CMK (cell line): ENCODE data around the gene C1orf116.

Experiments
- DNase-seq: peaks from one replicate; pipeline ENCODE4 v3.0.0-alpha.2; 2010; ENCODE audit warnings: low read depth

The C1orf116 gene

GRCh38 chr1:207034998-207035397 lies 2.4 kb upstream of the C1orf116 start:
- DNase-seq, result no peak

DNA sequence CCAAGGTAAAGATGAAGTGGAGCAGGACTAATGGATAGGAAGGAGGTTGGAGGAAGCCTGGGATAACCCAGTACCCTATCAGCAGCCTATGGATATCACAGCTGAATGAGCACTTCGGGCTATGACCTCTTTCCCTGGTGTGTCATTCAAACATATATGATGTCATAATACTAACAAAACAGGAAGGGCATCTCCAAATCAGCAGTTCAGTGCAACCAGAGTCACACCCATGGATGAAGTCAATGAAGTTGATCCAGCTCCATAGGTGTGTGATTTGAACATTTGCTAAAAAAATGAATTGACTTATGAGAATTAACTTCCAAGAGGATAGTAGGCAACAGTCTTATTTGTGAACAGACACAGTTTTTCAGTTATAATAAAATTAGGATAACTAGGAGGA lies 1.7 kb upstream of the C1orf116 start:
- no peak for DNase-seq

GRCh38 chr1:207033302-207033701 lies 746 bp upstream of the C1orf116 start:
- no peak for DNase-seq

DNA sequence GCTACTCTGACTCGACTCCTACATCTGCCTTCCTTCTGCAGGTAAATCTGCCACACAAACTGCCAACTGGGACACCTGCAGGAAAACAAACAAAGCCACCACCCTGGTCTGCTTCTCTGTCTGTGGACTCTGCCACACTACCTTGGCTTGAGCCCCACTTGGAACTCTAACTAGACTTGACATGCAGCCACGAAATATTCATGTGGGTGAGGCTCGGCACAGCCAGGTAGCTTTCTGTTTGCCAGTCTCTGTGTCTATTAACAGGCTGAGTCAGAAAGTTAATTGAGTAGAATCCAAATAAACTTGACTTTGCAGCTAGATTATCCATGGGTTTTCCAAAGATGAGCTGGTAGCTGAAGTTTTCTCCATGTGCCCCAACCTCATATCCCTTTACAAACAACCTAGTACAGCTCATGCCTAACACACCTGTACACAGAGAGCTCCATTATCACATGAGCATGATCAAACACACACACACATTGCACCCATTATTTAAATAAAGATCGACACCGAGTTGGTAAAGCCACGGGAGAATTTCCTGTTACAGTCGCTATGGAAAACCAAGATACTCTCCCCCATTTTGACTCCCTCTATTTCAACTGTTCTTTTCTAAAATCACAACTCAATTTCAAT lies 808 bp downstream of the C1orf116 start:
- DNase-seq, result no peak

GRCh38 chr1:207031016-207031415 lies 1.5 kb downstream of the C1orf116 start:
- DNase-seq, result no peak

DNA sequence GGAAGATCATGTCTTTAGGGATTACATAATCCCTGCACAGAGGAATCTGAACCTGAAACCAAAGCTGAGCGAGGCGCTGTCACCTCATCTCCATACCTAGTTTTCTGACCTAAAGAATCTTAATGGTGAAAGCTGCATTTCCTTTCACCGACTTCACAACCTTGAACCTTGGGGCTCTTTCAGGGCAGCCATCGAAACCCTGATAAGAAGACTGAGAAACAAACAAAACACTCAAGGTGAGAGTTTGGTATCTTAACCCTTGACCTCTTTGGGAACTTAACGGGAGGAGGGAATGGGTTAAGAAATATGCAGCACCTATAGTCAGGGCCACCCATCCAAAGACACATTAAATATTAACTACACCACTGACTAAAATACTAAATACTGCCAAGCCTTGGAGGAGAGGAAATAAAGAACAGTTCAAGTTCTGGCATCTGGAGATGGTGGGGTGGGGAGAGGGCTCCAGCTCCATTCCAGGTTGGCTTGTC lies 2.0 kb downstream of the C1orf116 start:
- no peak for DNase-seq

GRCh38 chr1:207029701-207030521 lies 2.6 kb downstream of the C1orf116 start:
- no peak for DNase-seq

- DNase-seq, result no peak
Observed at GRCh38 chr1:207028884-207029650, 3.5 kb downstream of the C1orf116 start.

DNA sequence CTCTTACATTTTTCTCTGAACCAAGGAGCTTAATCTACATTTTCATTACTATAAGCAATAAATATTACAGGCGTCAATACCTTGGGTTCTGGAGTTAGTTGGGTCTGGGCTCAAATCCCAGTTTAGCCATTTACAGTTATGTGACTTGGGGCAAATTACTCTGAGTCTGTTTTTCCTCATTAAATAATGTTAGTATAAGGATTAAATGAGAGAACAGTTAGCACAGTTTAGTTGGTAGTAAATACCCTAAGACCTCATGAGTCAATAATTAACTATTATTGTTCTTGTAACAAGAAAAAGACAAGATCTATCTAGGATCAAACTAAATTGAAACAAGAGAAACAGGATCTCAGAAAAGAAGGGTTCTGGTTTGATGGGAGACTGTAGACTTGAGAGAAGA lies 4.6 kb downstream of the C1orf116 start:
- DNase-seq, result no peak

DNA sequence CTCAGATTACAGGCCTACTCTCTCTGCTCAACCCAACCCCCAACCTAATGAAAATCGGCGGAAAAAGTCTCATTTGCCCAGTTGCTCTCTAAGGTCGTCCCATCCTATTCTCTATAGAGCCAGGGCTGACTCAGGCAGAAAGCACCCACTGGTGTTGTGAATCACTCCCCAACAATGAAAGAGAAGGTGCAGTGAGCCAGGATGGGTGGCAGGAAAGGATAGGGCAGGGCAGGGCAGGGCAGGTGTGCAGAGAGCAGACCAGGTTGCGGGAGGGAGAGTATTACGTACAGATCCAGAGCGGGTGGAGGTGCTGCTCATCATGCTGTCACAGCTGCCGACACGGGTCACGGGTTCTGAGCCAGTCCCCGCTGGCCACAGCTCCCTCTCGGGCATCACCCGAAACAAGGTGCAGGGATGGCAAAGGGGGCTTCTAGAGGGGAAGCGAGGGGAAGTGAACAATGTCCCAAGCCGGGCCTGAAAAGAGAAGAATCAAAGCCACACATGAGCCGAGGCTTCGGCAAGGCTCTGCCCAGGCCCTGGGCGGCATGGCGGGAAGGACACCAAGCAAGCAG lies 5.3 kb downstream of the C1orf116 start:
- DNase-seq, result no peak

DNA sequence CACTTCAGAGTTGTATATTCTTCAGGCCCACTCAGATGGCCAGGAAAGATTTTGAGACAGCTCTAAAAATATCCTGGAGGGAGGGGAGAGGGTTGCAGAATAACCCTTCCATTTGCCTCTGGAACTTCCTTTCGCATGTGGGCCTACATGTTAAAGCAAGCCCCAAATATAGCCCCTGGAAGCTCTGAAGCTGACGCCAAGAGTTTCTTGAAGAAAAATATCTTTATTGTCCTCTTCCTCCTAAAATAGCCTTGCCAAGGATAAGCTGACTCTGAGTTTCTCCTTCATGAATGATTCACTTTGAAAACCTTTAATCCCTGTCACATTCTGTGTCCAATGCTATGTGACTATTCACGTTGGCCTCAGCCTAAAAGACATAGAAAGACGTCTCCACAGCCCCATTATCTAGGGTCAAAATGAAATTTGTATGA lies 6.4 kb downstream of the C1orf116 start:
- DNase-seq, result no peak

- DNase-seq, result no peak
Observed at GRCh38 chr1:207025146-207025880, 7.2 kb downstream of the C1orf116 start.

DNA sequence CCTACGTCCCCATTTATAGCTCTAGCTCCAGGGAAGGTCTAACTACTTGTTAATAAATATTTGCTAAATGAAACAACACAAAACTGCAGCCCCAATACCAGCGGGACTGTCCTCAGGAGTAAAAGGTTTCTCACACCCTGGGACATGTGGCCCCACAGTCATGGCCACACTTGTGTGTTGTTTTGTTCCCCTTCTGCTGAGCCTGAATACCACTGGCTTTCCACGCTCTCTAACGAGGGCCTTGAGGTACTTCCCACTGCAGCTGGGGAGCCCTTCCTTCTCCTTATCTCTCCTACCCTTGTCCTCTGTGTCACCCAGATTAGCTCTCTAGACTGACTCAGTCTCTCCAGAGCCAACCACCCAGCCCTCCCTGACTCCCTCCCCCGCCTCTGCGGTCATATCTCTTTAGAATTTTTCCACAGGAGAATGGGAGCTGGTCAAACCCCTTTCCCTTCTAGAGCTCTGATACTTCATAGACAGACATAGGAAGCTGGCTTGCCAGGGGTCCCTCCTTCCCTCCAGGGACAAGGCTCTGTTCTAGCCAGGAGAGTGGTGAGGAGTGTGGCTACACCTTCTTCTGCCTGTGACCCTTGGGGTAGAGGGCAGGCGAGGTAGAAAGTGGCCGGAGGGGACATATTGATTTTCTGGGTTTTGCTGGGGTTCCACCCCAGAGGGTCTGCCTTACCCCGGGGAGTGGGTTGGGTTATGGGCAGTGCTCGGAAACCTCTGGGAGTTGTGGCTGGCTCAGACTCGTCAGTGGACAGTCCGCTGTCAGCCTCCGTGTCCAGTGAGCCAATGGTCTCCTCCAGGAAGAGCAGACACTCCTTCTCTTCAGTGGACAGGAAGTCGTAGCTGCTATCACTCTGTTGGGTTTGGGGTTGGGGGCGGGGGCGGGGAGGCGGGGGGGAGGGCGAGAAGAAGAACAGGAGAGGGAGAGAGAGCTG lies 8.1 kb downstream of the C1orf116 start:
- DNase-seq, result peak; percentile 98

- no peak for DNase-seq
Observed at GRCh38 chr1:207022996-207023679, 9.4 kb downstream of the C1orf116 start.

GRCh38 chr1:207021876-207022596 lies 10.5 kb downstream of the C1orf116 start:
- DNase-seq, result no peak

DNA sequence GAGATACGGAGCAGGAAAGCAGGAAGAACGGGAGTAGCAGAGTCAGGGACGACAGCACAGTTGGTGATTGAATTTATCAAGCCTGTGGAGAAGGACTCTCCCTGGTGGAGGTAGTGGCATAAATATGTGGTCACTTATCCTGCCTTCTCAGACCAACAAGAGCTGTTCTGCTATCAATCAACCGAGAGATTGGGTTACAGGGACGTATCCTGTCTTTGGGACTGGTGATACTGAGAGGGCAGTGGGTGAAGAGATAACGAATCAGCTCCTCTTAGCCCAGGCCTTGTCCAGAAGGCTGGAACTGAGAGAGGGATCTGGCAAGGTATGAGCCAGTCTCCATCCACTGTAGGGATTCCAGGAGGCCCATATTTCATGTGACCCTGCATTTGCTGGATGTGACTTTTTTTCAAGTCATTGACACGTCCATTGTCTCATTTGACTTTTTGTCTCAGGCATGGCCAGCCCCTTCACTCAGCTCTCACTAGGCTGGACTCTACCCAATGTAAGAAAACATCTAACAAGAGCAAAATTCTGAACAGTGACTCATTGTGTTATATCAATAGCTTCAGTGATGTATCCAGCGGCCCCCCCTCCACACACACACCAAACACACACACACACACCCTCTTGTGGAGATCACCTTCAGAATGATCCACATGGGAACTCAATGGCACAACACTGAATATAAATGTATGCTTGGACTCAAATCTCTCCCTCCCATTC lies 11.3 kb downstream of the C1orf116 start:
- DNase-seq, result peak; percentile 97

DNA sequence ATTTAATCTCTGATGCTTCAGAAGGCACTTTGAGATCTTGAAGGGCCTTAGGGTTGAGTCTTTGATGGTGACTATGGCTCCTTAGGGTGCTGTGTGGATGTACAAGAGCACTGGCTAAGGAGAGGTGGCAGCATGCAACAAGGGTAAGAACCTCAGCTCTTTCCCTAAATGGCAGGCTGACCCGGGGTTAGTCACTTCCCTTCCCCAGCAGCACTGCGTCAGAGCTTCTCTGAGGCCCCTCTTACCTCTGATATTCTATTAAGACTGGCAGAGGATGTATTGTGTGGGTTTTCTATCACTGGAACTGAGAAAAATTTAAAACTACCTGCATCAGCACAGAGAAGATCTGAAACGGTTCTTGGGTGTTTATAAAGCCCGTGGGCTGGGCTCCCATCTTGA lies 11.8 kb downstream of the C1orf116 start:
- DNase-seq, result no peak

- DNase-seq, result no peak
Observed at GRCh38 chr1:207020065-207020708, 12.4 kb downstream of the C1orf116 start.
